Parathyroid adenoma (tissue), 2 donors: ENCODE data around the gene PAPSS1.

Experiments used
- H2AFZ ChIP-seq: fragments of 300-600 bp; sonication (generic); one replicate; pipeline ENCODE4 v1.7.0; 2017; ENCODE audit warnings: antibody characterized with exemption, mild to moderate bottlenecking
- H3K27ac ChIP-seq: fragments of 300-600 bp; sonication (generic); one replicate; pipeline ENCODE4 v1.7.0; 2017
- H3K27me3 ChIP-seq: fragments of 300-600 bp; sonication (generic); one replicate; pipeline ENCODE4 v1.7.0; 2017; ENCODE audit warnings: low read length; ENCODE audit not compliant: control insufficient read depth, insufficient read depth
- H3K36me3 ChIP-seq: fragments of 300-600 bp; sonication (generic); one replicate; pipeline ENCODE4 v1.7.0; 2017; ENCODE audit warnings: low read length; ENCODE audit not compliant: control insufficient read depth, insufficient read depth
- H3K4me1 ChIP-seq: fragments of 300-600 bp; sonication (generic); one replicate; pipeline ENCODE4 v1.7.0; 2017; ENCODE audit warnings: control low read depth
- H3K4me2 ChIP-seq: fragments of 300-600 bp; sonication (generic); one replicate; pipeline ENCODE4 v1.7.0; 2017; ENCODE audit warnings: low read length
- H3K4me3 ChIP-seq: fragments of 300-600 bp; sonication (generic); one replicate; pipeline ENCODE4 v1.7.0; 2017; ENCODE audit warnings: low read depth, low read length
- H3K79me2 ChIP-seq: fragments of 300-600 bp; sonication (generic); one replicate; pipeline ENCODE4 v1.7.0; 2017; ENCODE audit warnings: control low read depth
- H3K9ac ChIP-seq: fragments of 300-600 bp; sonication (generic); one replicate; pipeline ENCODE4 v1.7.0; 2017; ENCODE audit warnings: mild to moderate bottlenecking
- H3K9me3 ChIP-seq: fragments of 300-600 bp; sonication (generic); one replicate; pipeline ENCODE4 v1.7.0; 2017; ENCODE audit warnings: low read length; ENCODE audit not compliant: control insufficient read depth
- TF ChIP-seq, protein P1 (sequence below): fragments of 300-600 bp; sonication (generic); IDR thresholded peaks from one replicate; pipeline ENCODE4 v1.7.0; 2017; ENCODE audit warnings: antibody characterized with exemption, mild to moderate bottlenecking
- donor health status: primary hyperparathyroidism.

The PAPSS1 gene

DNA sequence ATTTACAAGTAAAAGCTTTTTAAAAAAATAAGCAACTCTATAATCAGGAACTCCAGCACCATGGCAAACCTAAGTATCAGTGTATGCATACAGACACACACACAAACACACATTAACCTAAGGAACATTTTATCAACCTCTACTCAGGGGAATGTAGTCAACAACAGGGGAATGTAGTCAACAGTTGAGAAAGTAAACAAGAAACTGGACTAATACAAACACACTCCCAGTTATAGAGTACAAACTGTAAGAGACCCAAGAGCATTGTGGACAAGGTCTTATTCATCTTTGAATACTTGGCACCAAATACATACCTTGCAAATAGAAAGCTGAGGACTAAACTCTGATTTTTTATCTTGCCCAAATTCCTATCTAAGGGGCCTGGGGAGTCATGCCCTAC, 36.2 kb downstream of the PAPSS1 start:
- no peaks in the 10 kb centered on the region for H3K79me2 ChIP-seq
- H2AFZ ChIP-seq: no peak overlapping the region
- H3K36me3 ChIP-seq: no peaks in the 10 kb centered on the region
- TF ChIP-seq, protein P1, sequence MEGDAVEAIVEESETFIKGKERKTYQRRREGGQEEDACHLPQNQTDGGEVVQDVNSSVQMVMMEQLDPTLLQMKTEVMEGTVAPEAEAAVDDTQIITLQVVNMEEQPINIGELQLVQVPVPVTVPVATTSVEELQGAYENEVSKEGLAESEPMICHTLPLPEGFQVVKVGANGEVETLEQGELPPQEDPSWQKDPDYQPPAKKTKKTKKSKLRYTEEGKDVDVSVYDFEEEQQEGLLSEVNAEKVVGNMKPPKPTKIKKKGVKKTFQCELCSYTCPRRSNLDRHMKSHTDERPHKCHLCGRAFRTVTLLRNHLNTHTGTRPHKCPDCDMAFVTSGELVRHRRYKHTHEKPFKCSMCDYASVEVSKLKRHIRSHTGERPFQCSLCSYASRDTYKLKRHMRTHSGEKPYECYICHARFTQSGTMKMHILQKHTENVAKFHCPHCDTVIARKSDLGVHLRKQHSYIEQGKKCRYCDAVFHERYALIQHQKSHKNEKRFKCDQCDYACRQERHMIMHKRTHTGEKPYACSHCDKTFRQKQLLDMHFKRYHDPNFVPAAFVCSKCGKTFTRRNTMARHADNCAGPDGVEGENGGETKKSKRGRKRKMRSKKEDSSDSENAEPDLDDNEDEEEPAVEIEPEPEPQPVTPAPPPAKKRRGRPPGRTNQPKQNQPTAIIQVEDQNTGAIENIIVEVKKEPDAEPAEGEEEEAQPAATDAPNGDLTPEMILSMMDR: no peak
- H3K9me3 ChIP-seq: no peaks in the 10 kb centered on the region
- no peak overlapping the region for H3K9ac ChIP-seq
- no peak overlapping the region for H3K27ac ChIP-seq
- H3K4me2 ChIP-seq: no peak overlapping the region
- H3K27me3 ChIP-seq: no peaks in the 10 kb centered on the region
- H3K4me1 ChIP-seq: no peaks in the 10 kb centered on the region
- H3K4me3 ChIP-seq: no peak overlapping the region

DNA sequence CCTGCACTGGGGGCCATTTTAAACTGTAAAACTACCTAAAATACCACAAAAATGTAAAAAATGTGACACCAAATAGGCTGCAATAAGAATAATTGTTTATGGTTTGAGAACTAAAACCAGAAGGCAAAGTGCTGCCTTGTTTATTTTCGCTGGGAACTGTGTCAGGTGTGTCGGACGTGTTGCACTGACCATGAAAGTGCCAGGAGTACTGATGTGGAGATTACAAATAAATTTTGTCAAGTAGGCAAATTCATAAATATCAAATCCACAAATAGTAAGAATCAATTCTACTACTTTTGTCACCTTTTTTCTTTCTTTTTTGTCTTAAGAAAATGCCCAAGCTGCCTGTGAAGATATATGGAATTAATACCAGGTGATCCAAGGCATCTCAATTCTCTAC, 37.7 kb downstream of the PAPSS1 start:
- Histone ChIP-seq H3K27me3 (no peaks in the 10 kb centered on the region), H3K9ac (no peak overlapping the region), H3K4me2 (no peak overlapping the region), H2AFZ (no peak overlapping the region), H3K36me3 (no peaks in the 10 kb centered on the region), H3K4me3 (no peak overlapping the region), H3K9me3 (no peaks in the 10 kb centered on the region), H3K27ac (no peak overlapping the region), H3K4me1 (no peaks in the 10 kb centered on the region), H3K79me2 (no peaks in the 10 kb centered on the region)
- TF ChIP-seq, protein P1: no peak

DNA sequence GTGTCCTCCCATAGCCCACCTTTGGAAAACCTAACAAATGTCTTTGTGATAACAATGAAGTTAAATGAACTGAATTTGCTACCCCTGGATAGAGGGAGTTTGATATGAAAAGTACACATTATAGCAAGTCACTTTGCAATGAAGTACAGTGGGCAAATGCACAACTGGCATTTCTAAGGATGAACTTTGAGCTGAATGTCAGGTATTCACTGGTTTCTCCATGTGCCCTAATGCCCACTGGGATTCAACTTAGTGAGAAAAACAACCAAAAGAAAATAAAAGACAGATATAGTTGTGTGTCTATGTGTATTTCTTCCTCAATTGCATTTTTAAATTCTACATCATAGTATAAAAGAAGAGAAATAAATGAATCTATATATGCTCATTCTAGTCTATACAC, 51.0 kb downstream of the PAPSS1 start:
- Histone ChIP-seq H3K27ac (no peak overlapping the region), H3K4me2 (no peak overlapping the region), H3K79me2 (no peaks in the 10 kb centered on the region), H3K27me3 (no peaks in the 10 kb centered on the region), H3K4me1 (no peaks in the 10 kb centered on the region), H3K9me3 (no peaks in the 10 kb centered on the region), H3K4me3 (no peak overlapping the region), H2AFZ (no peak overlapping the region), H3K9ac (no peak overlapping the region), H3K36me3 (no peaks in the 10 kb centered on the region)
- TF ChIP-seq, protein P1: no peak

DNA sequence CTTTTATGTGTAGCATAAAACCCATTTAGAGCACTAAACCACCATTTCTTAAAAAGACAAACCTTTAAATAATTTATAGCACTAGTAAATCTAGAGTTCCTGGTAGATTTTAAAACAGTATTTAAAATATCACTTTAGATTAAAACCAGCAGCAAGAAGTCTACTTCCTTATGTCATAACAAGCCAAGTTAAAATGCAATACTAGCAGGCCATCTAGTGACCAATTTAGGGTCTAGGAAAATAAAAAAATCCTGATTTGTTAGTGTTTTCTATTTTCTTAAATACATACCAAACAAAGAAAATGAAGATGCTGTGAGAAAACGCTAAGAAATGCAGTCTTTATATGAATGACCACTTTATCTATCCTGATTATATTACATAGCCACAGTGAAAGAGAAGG, 53.9 kb downstream of the PAPSS1 start:
- H3K4me1 ChIP-seq: no peaks in the 10 kb centered on the region
- H3K4me2 ChIP-seq: no peak overlapping the region
- no peak overlapping the region for H3K27ac ChIP-seq
- H3K36me3 ChIP-seq: no peaks in the 10 kb centered on the region
- H3K9me3 ChIP-seq: no peaks in the 10 kb centered on the region
- TF ChIP-seq, protein P1: no peak
- H3K79me2 ChIP-seq: no peaks in the 10 kb centered on the region
- H3K4me3 ChIP-seq: no peak overlapping the region
- no peaks in the 10 kb centered on the region for H3K27me3 ChIP-seq
- H2AFZ ChIP-seq: no peak overlapping the region
- H3K9ac ChIP-seq: no peak overlapping the region

DNA sequence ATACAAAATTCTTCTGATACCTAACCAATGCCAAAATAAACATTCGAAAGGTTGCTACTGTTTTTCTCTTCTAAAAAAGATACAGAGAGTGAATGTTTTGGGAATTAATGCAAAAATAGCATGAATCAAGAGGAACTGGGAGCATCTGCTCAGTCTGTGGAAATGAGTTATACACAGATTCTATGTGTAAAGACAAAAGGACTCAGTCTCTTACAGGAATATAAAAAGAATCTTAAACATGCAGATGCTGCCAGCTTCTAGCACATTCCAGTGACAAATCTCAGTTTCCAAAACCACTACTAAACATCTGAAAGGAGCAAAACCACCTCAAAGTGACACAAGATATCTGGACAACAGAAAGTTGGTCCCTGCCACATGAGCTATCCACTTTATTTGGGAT, 55.0 kb downstream of the PAPSS1 start:
- H3K36me3 ChIP-seq: no peaks in the 10 kb centered on the region
- no peak overlapping the region for H3K4me3 ChIP-seq
- no peak overlapping the region for H3K4me2 ChIP-seq
- H2AFZ ChIP-seq: no peak overlapping the region
- no peak overlapping the region for H3K9ac ChIP-seq
- no peaks in the 10 kb centered on the region for H3K4me1 ChIP-seq
- no peaks in the 10 kb centered on the region for H3K27me3 ChIP-seq
- H3K79me2 ChIP-seq: no peaks in the 10 kb centered on the region
- H3K27ac ChIP-seq: no peak overlapping the region
- H3K9me3 ChIP-seq: no peaks in the 10 kb centered on the region
- TF ChIP-seq, protein P1: no peak
